Ramos (cell line): ENCODE measurements around the gene PSMB7.
"Not testable (repeated sequence)": the region's sequence is repeated elsewhere in the genome, so short reads cannot be mapped to it uniquely, and the experiment has no call there.

Source experiments
- in situ Hi-C: fragments of 300-500 bp; cut with MboI; formaldehyde crosslinking; loops from one replicate; pipeline ENCODE4 v1.14.3; 2022; ENCODE audit warnings: low sequenced_read_pairs; ENCODE audit not compliant: unreplicated experiment

Gene PSMB7

DNA sequence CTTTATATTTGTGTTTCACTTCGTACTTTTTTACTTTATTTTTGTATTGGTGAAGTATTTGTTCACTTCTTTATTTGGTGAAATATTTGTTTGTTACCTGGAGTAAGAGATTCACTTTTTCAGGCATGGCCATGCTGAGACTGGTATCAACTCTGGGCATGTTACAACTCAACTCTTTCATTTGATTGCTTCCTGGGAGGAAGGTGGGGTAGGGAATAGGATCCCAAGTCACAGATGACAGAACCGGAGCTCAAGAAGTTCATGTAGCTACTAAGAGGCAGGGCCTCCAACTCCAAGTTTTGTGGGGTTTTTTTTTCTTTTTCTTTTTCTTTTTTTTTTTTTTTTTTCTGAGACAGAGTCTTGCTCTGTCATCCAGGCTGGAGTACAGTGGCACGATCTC lies 28.9 kb upstream of the PSMB7 start:
- in situ Hi-C loops = no loop called here

DNA sequence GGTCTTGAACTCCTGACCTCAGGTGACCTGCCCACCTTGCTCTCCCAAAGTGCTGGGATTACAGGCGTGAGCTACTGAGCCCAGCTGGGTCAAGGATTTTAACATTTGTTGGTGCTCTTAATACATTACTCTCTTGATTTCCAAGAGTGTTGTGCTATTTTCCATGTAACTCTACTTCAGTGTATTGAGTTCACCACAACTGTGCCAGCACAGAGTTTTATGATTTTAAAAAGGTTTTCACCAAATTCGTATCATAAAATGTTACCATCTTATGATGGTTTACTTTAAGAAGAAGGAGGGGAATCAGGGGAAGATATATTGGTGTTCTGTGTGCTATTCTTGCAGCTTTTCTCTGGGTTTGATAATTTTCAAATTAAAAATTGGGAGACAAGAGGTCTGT lies 28.4 kb upstream of the PSMB7 start:
- in situ Hi-C loops = no loop called here

DNA sequence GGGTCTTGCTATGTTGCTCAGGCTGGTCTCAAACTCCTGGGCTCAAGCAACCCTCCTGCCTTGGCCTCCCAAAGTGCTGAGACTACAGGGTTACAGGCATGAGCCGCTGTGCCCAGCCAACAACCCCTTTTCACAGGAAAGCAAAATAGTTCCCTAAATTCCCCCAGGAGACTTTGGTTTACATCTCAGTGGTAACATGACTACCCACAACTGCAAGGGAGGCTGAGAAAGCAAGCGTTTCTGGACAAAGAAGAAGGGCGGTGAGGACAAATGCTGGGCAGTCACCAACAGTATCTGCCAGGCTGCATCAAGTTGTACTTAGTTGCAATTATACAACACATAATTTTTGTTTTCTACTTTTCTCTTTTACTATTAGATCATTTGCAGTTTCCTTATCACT lies 27.6 kb upstream of the PSMB7 start:
- in situ Hi-C loops = no loop called here

DNA sequence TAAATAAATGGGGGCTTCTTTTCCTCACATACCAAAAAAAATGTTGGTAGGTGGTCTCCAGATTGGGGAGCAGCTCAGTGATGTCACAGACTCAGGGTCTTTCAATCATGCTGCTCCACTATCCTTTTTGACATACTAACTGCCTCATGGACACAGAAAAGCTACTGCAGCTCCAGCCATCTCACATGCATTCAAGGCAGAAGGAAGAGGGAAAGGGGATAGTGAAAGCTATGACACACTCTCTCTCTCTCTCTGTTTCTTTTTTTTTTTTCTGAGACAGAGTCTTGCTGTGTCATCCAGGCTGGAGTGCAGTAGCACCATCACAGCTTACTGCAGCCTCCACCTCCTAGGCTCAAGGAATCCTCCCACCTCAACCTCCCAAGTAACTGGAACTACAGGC lies 27.1 kb upstream of the PSMB7 start:
- in situ Hi-C loops = no loop called here

DNA sequence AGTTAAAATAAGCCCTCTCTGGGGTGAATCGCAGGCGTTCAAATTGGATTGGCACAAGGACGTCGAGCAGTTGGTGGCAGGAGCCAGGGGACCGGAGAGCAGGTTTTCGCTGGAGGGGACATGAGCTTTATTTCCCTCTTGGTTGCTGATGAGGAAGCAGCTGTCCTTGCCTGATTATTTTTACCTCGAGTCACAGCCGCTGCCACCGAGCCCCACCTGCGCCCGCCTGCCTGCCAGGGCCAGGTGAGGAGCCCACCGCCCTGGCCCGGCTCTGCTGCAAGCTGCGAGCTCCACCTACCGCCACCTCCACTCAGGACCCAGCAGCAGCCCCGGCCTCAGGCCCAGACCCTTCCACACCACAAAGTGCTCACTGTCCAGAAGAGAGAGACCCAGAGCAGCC lies 26.0 kb upstream of the PSMB7 start:
- in situ Hi-C loops = no loop called here

DNA sequence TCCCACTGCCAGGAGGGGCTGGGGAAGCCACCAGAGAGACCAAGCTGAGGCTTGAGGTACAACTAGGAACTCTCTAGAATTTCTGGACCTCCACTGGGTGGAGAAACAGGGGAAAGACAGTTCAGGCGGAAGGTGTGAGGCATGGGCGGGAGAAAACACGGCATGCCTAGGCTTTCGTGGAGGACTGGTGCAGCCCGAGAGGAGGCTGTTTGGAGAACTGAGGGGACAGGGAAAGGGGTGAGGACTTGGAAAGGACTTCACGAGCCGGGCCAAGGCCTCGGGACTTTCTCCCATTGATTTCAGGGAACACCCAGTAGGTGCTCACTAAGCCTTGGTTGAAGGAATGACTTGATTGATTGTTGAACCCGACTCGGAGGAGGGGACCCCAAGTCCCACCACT lies 25.5 kb upstream of the PSMB7 start:
- in situ Hi-C loops = no loop called here

DNA sequence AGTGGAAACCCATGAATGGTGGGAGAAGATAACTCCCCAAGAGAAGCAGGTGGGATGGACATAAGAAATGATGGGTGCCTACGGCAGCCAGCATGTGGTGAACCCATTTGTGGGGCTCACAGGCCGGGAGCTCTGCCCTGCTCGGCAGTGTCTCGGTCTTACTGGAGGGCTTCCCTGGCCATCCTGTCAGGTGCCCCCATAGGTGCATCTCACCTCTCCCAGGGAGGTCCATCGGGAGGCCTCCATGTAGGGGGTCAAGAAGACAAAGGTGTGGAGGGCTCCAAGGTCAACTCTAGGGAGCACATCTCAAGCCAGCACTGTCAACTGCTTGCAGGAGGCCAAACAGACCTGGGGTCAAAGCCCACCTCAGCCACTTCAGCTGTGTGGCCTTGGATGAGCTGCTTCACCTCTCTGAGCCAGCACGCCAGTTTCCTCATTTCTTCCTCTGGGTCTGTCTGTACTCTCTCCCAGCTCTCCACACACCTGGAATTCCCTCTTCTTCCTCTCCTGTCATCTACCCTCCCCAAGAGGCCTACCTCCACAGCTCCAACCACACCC lies 24.5 kb upstream of the PSMB7 start:
- in situ Hi-C loops = no loop called here

DNA sequence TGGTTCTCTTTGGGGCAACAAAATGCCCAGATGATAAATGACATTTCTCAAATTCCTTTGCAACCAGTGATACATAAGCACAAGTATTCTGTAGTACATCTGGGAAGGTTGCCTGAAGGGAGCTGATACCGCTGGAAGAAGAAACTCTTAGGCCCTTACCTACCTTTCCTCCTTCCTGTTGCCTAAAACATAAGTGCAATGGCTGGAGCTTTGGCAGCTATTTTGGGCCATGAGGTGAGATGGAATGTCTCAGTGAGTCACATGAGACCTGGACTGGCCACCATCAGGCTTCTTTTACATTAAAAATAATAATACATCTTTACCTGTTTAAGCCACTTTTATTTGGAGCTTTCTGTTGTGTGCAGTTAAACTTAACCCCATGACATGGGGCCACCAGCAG lies 23.8 kb upstream of the PSMB7 start:
- in situ Hi-C loops = no loop called here

DNA sequence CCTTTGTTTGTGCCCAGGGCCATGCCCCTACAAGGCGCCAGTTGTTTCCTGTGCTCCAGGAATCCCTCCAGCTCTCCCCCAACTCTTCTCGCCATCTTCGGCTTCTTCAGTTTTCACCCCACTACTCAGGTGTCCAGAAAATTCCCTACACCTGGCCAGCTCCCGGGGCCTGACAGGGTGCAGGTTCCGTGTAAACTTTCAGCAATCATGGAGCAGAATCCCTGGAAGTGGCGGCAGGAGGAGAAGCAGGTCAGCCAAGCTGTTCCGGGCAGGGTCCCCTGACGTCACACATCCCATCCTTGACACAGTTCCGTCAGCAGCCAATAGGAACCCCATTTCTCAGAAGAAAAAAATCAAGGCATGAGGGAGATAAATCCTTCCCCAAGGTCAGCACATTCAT lies 22.8 kb upstream of the PSMB7 start:
- in situ Hi-C loops = no loop called here

DNA sequence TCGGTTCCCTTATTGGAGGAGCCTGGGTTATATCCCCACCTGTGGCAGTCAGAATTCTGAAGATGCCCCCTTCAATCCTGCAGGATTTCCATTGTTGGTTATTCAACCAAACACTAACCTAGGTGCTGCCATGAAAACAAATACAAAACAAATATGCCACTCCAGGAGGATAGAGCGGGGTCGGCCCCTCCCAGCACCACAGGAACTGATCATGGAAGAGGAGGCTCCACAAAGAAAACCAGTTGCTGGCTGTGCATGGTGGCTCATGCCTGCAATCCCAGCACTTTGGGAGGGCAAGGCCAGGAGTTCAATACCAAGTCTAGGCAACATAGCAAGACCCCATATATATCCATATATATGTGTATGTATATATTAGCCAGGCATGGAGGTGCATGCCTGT lies 21.8 kb upstream of the PSMB7 start:
- in situ Hi-C loops = no loop called here

DNA sequence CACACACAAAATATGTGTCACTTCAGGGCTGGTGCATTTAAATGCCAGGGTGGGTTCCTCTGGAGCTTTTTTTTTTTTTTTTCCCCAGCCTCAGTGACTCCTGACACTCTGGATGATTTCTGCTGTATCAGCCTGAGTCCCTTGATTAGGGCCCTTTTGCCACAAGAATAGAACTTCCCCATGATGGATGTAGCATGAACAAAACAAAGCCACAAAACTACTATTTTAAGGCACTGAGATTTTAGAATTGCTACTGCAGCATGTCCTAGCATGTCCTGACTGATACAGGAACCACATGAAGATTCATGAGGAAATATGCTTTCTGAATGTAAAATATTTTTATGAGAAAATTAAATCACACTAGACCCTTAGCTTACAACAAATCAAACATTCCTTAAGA lies 21.1 kb upstream of the PSMB7 start:
- in situ Hi-C loops = no loop called here

DNA sequence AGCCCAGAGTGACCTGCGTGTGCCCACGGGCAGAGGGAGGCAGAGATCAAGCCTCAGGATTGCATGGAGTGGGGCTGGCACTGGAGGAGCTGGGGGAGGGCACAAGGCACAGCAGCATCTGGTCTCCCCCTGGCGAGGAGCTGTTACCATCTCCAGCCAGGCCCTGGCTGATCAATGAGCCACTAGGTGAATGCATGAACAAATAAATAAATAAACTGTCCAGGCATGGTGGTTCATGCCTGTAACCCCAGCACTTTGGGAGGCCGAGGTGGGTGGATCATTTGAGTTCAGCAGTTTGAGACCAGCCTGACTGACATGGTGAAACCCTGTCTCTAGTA lies 14.3 kb upstream of the PSMB7 start:
- in situ Hi-C loops = no loop called here

DNA sequence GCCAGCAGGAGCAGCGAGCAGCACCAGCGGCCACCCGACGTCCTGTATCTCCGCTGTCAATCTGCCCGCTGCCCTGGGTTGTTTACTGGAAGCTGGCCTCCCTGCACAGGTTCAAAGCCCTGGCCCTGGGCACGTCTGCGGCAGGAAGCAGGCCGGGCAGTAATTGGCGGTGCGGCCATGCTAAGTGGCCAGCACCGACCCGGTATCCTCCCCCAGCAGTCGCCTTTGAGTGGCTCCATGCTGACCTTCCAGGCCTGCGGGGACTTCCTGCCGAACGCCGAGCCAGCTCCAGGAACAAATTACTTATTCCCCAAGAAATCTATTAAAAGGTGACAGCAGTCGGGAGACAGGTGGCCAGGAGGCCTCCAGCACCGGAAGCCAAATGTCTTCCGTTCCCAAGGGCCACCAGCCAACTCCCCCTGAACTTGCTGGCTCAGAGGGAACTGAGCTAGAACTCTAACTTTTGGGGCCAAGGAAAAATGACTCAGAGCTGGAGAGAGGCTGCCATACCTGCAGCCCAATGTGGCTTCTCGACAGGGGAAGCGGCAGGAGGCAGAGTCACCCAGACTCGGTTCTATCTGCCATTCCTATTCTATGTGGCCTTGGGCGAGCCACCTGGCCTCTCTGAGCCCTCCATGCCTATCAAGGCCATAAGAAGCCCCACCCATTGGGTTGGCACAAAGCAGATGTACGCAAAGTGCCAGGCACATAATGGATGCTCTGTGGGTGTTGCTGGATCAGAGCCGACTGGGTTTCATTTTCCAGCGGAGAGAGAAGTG lies 13.7 kb upstream of the PSMB7 start:
- in situ Hi-C loops = no loop called here

DNA sequence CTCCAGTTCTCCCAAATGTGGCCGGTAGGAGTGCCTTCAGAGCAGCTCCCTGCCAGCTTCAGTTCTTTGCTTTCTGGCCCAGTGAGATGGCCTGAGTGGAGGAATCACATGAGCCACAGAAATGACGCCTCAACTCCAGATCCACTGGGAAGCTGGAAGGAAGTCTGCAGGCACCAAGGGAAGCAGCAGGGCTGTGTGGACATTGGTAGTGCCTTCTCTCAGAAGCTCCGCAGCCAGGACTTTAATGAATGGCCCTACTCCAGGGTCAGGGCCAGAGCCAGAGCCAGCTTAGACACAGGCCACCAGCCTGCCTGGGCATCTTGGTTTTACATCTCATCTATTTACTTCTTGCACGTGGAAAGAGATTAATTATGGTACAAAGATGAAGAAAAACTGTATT lies 12.0 kb upstream of the PSMB7 start:
- in situ Hi-C loops = no loop called here

DNA sequence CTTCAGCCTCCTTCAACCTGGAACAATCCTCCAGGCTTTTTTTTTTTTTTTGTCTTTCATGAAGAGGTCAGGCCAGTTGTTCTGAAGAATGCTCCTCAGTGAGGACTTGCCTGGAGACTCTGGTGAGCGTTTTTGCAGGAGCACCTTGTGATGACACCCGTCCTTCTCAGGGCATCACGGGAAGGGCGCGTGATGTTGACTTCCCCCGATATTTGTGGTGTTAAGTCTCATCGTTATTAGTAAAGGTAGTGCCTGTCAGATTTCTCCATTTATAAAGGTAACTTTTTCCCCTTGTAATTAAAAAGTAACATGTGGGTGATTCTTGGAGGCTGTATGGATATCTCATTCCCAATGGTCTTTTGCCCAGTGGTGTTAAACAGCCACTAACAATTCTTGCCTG lies 11.1 kb upstream of the PSMB7 start:
- in situ Hi-C loops = no loop called here

DNA sequence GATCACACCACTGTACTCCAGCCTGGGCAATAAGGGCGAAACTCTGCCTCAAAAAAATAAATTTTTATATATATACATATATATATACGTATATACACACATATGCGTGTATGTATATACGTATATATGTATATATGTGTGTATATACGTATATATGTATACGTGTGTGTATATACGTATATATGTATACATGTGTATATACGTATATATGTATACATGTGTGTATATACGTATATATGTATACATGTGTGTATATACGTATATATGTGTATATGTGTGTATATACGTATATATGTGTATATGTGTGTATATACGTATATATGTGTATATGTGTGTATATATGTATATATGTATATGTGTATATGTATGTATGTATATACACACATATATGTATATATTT lies 10.5 kb upstream of the PSMB7 start:
- in situ Hi-C loops = not testable (repeated sequence)

DNA sequence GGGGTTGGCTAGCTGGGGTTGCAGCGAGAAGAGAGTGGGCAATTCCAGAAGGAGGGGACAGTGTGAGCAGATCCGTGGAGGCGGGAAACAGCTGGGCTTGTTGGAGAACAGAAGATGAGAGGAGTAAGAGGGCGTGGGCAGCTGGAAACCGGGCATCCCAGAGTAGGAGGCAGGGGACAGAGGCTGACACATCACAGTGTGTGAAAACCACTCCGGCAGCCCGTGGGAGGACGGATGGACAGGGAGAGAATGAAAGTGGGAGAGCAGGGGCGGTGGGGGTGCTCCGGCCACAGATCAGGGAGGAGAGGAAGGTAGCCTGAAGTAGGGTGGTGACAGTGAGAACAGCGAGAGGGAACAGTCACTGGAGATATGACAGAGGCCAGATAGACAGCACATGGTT lies 8.3 kb upstream of the PSMB7 start:
- in situ Hi-C loops = no loop called here

DNA sequence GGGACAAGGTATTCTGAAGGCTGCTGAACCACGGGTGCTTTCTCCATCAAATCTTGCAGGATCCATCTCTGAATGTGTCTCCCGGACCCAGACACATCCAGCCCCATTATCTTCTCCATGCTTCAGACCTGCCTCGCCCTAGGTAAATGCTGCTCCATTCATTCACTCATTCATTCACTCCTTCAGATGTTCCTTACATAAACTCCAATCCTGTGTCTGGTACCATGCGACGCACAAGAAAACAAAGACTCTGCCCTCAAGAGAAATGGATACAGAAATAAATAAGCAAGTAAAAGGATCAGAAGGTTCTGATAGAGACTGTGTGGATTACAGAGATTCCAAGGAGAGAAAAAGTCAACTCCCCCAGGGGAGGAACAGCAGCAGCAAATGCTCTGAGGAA lies 7.9 kb upstream of the PSMB7 start:
- in situ Hi-C loops = no loop called here

DNA sequence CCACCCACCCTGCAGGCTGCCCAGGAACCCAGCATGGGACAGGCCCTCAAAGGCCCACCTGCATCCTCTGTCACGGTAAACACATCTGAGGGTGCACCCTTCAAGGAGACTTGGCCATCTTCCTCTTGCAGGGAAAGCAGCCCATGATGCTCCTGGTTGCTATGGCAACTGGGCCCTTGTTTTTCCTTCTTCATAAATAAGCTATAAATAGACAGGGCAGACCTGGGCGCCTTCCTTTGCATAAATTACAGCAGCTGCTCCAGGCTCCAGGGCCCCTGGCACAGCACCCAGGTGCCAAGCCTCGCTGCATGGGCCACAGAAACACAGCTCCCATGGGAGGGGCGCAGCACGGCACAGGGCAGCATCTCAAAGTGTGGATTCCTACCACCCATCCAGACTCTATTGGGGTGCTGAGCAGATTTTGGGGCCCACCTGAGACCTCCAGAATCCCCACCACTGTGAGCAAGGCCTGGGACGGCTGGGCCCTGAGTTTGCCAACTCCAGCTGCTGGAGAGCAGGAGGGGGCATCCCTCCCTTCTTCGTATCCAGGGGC lies 5.8 kb upstream of the PSMB7 start:
- in situ Hi-C loops = no loop called here

DNA sequence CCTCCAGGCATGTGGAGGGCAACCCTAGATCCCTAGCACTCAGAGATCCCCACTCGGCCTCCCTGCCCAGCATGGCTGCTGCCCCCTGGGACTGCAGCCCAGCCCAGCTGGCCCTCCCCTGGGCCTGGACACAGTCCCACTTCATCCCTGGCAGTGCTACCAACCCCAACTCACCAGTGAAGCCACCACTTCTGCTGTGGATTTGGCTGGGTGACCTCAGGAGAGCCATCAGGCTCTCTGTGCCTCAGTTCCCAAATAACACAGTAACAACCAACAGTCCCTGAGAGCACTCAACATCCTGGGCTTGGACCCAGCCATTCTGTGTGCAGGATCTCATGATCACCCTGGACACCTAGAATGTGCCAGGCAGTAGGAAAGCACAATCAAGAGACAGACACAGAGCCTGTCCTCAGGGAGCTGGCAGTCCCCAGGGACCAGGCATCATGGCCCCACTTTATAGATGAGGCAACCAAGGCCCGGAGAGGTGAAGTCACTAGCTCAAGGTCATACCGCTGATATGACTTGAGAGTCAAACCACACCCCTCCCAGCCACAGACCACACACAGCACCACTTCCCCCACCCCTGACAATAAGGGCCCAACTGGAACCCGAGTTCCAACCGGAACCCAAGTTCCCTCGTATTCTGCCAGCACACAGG lies 4.7 kb upstream of the PSMB7 start:
- in situ Hi-C loops = no loop called here

DNA sequence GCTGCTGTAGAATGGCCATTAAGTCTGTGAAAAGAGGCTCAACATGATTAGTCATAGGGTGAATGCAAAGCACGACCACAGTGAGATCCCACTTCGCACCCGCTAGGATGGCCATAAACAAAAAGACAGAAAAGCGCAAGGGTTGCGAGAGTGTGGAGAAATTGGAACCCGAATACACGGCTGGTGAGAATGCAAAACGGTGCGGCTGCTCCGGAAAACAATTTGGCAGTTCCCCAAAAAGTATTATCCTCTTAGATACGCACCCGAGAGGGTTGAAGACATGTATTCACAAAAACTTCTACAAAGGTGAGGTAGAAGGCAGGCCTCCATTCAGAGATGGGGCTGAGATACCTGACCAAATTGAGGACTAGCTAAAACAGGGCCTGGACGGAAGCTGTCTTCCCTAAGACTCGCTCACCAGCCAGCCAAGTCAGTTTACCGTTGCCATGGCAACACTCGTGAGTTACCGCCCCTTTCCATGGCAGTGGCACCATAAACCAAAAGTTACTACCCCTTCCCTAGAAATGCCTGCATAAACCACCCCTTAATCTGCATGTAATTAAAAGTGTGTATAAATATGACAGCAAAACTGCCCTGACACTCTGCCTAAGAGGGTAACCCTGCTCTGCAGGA lies 726 bp upstream of the PSMB7 start:
- in situ Hi-C loops = no loop called here
